Right lobe of liver (tissue), 4 donors: ENCODE measurements around the gene TPR.

Experiments
- POLR2A ChIP-seq: fragments of 450-650 bp; IDR thresholded peaks from one replicate; pipeline ENCODE4 v1.6.1; 2017; ENCODE audit warnings: antibody characterized with exemption, mild to moderate bottlenecking
- TF ChIP-seq, protein P1 (sequence below), 4 donors: fragments of 200-600 bp in 3 of 4; fragments of 450-650 bp in 1 of 4; IDR thresholded peaks; one replicate each; pipeline versions ENCODE4 v1.5.1 to v1.8.0; 2016 to 2022; ENCODE audit warnings: antibody characterized with exemption in 4 of 4, mild to moderate bottlenecking in 2 of 4
- donor health status: DM: no; HTN: no; CAD: no.
- donor health status: DM: no; HTN: no; CAD: no.
- donor health status: DM: no; HTN: yes; CAD: no.

DNA sequence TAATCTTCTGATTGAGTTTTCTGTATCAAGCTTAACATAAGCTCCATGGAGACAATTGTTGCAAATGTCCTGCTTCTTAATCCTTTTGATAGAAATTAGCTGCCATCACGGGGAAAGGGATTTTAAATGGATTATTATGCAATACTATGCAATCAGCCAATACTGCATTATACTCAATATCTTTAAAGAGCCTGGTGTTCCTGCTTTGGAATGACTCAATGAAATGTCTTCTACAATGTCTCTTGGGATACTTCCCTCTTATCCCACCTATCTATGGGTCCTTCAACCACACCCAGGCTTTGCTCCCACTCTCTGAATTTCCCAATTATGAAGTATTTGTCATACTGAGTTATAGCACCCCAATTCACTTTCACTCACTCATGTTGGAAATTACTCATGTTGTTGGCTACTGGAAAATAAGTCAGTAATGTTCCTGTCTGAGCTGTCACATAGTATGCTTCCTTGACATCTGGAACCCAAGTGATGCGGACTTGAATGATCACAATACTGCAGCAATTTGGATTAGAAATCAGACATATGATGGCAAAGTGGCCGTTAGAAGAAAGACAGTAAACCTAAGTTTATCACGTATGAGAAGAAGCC lies 85.0 kb downstream of the TPR start:
- no peak for TF ChIP-seq POLR2A
- TF ChIP-seq, protein P1, sequence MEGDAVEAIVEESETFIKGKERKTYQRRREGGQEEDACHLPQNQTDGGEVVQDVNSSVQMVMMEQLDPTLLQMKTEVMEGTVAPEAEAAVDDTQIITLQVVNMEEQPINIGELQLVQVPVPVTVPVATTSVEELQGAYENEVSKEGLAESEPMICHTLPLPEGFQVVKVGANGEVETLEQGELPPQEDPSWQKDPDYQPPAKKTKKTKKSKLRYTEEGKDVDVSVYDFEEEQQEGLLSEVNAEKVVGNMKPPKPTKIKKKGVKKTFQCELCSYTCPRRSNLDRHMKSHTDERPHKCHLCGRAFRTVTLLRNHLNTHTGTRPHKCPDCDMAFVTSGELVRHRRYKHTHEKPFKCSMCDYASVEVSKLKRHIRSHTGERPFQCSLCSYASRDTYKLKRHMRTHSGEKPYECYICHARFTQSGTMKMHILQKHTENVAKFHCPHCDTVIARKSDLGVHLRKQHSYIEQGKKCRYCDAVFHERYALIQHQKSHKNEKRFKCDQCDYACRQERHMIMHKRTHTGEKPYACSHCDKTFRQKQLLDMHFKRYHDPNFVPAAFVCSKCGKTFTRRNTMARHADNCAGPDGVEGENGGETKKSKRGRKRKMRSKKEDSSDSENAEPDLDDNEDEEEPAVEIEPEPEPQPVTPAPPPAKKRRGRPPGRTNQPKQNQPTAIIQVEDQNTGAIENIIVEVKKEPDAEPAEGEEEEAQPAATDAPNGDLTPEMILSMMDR (IDR thresholded peaks at IDR 0.05), result no peak
